Measurements from ENCODE around the gene LMAN1L. TPM values are rescaled to one million over a fixed set of nuclear protein-coding genes. Genes with fewer than 3 reads are reported as not detected.

Gene LMAN1L
- total RNA-seq, 1 donor from 2014 or later, result 2.2 TPM

- Mint-ChIP-seq H3K27ac (no peak overlapping the region), H3K4me1 (peaks cover 48% of the 10 kb centered on the region), H3K27me3 (no peaks in the 10 kb centered on the region), H3K4me3 (no peak overlapping the region), H3K36me3 (ENCODE audit: low read depth) (no peaks in the 10 kb centered on the region), H3K9me3 (no peaks in the 10 kb centered on the region)
- intact Hi-C loops (cut with micrococcal nuclease), result no loop called here
- CTCF ChIA-PET, result interaction anchor here (1.3 to 1.5 kb wide), 4 partner anchors 36 to 52 kb away, joined by 3 to 8 read pairs (median 6); no protein-coding TSS in a partner anchor
- ATAC-seq (ENCODE audit: low read depth), result no peak
- POLR2A ChIA-PET, result interaction anchor here (1.2 to 2.2 kb wide), 6 partner anchors 16 to 50 kb away, joined by 3 to 13 read pairs (median 4); no protein-coding TSS in a partner anchor
- no peak for TF ChIP-seq CTCF (IDR thresholded peaks at IDR 0.05)
- no peak for DNase-seq
These were observed 7.4 kb downstream of the LMAN1L start for GRCh38 chr15:74820056-74820455.

- CTCF ChIA-PET, result interaction anchor here (0.7 to 1.4 kb wide), 7 partner anchors 9 to 80 kb away, joined by 3 to 8 read pairs (median 3); partner anchors contain the start of gene CSK
- Mint-ChIP-seq H3K27me3 (no peaks in the 10 kb centered on the region), H3K4me3 (peak overlapping the region; percentile 63), H3K4me1 (peaks cover 43% of the 10 kb centered on the region), H3K9me3 (no peaks in the 10 kb centered on the region), H3K36me3 (ENCODE audit: low read depth) (no peaks in the 10 kb centered on the region), H3K27ac (peak overlapping the region; percentile 31)
- POLR2A ChIA-PET, result interaction anchor here (0.5 to 2.2 kb wide), 13 partner anchors 10 to 206 kb away, joined by 3 to 13 read pairs (median 4); partner anchors contain the start of gene CLK3
- DNase-seq, result peak; percentile 47
- intact Hi-C loops (cut with micrococcal nuclease), result loop anchor here (1.0 kb wide), 1 partner anchor 80 kb away; no protein-coding TSS in a partner anchor
- peak; percentile 92 for ATAC-seq (ENCODE audit: low read depth)
- no peak for TF ChIP-seq CTCF (IDR thresholded peaks at IDR 0.05)
These were observed 8.6 kb downstream of the LMAN1L start for GRCh38 chr15:74821091-74821789.

- DNase-seq, result no peak
- H3K4me3 Mint-ChIP-seq, result no peak overlapping the region
- no peak for TF ChIP-seq CTCF (IDR thresholded peaks at IDR 0.05)
- no peaks in the 10 kb centered on the region for H3K9me3 Mint-ChIP-seq
- H3K27ac Mint-ChIP-seq, result no peak overlapping the region
- no peaks in the 10 kb centered on the region for H3K36me3 Mint-ChIP-seq (ENCODE audit: low read depth)
- peaks cover 3% of the 10 kb centered on the region for H3K27me3 Mint-ChIP-seq
- ATAC-seq (ENCODE audit: low read depth), result no peak
- intact Hi-C loops (cut with micrococcal nuclease), result loop anchor here (1.0 kb wide), 1 partner anchor 80 kb away; no protein-coding TSS in a partner anchor
- ChIA-PET CTCF (interaction anchor here (0.7 to 1.0 kb wide), 5 partner anchors 9 to 80 kb away, joined by 3 to 4 read pairs (median 3); partner anchors contain the start of gene CSK), POLR2A (interaction anchor here (0.5 to 2.2 kb wide), 10 partner anchors 11 to 206 kb away, joined by 3 to 13 read pairs (median 6); partner anchors contain the start of gene CLK3)
- peaks cover 43% of the 10 kb centered on the region for H3K4me1 Mint-ChIP-seq
These were observed 9.1 kb downstream of the LMAN1L start for GRCh38 chr15:74821790-74822158.

GRCh38 chr15:74822233-74822632, 9.6 kb downstream of the LMAN1L start:
- TF ChIP-seq CTCF (IDR thresholded peaks at IDR 0.05), result no peak
- Mint-ChIP-seq H3K9me3 (no peaks in the 10 kb centered on the region), H3K36me3 (ENCODE audit: low read depth) (no peaks in the 10 kb centered on the region), H3K4me3 (no peak overlapping the region), H3K4me1 (peaks cover 43% of the 10 kb centered on the region), H3K27me3 (peaks cover 8% of the 10 kb centered on the region), H3K27ac (no peak overlapping the region)
- intact Hi-C loops (cut with micrococcal nuclease), result no loop called here
- DNase-seq (no peak), ATAC-seq (ENCODE audit: low read depth) (no peak)
- CTCF ChIA-PET, result interaction anchor here (0.9 kb wide), 1 partner anchor 79 kb away, joined by 3 read pairs; no protein-coding TSS in a partner anchor
- POLR2A ChIA-PET, result interaction anchor here (1.3 to 2.2 kb wide), 2 partner anchors 11 to 39 kb away, joined by 7 to 13 read pairs; no protein-coding TSS in a partner anchor

GRCh38 chr15:74823324-74823723, 10.7 kb downstream of the LMAN1L start:
- Mint-ChIP-seq H3K27ac (no peak overlapping the region), H3K4me1 (peaks cover 43% of the 10 kb centered on the region), H3K9me3 (no peaks in the 10 kb centered on the region), H3K27me3 (peaks cover 18% of the 10 kb centered on the region), H3K4me3 (no peak overlapping the region), H3K36me3 (ENCODE audit: low read depth) (no peaks in the 10 kb centered on the region)
- ChIA-PET CTCF (no interaction called here), POLR2A (interaction anchor here (0.6 kb wide), 1 partner anchor 12 kb away, joined by 3 read pairs; no protein-coding TSS in a partner anchor)
- no peak for TF ChIP-seq CTCF (IDR thresholded peaks at IDR 0.05)
- ATAC-seq (ENCODE audit: low read depth), result no peak
- intact Hi-C loops (cut with micrococcal nuclease), result no loop called here
- no peak for DNase-seq

All from activated B cell treated with CpG ODN at 0.5 μM for 24 hours (primary cell).